Tibial artery (tissue), 4 donors: ENCODE data around the gene THSD4.
A peak's percentile ranks its signal among the peaks of the same experiment; 100 is the strongest.

ENCODE experiments used
- DNase-seq, 2 donors: peaks; one replicate each; pipeline ENCODE4 v3.0.0-alpha.2; 2019
- H3K27ac ChIP-seq, 2 donors: fragments of 200-600 bp; sonication (generic) in 1 of 2; 1 replicate in 1 of 2; 2 replicates in 1 of 2; pipeline ENCODE4 v1.5.1; 2018 to 2019; ENCODE audit warnings: mild to moderate bottlenecking in 1 of 2
- H3K27me3 ChIP-seq, 2 donors: fragments of 200-600 bp; sonication (generic) in 1 of 2; one replicate each; pipeline versions ENCODE4 v1.5.1 to v1.6.0; 2016 to 2019
- H3K36me3 ChIP-seq, 3 donors: fragments of 200-600 bp; sonication (generic) in 2 of 3; one replicate each; pipeline ENCODE4 v1.5.1; 2016 to 2019; ENCODE audit warnings: mild to moderate bottlenecking in 2 of 3
- H3K4me1 ChIP-seq, 4 donors: fragments of 200-600 bp; sonication (generic) in 2 of 4; 1 replicate in 3 of 4; 2 replicates in 1 of 4; pipeline ENCODE4 v1.5.1; 2016 to 2019
- H3K4me3 ChIP-seq, 2 donors: fragments of 200-600 bp; sonication (generic) in 1 of 2; 1 replicate in 1 of 2; 2 replicates in 1 of 2; pipeline ENCODE4 v1.5.1; 2018 to 2019; ENCODE audit warnings: mild to moderate bottlenecking in 2 of 2
- H3K9me3 ChIP-seq, 3 donors: fragments of 200-600 bp; sonication (generic) in 1 of 3; one replicate each; pipeline ENCODE4 v1.5.1; 2016 to 2019
- intact Hi-C: fragments of 100-400 bp; cut with DNase I; formaldehyde crosslinking; loops from one replicate; pipeline ENCODE4 v1.15.0; 2023; ENCODE audit warnings: low total_unique reads
- TF ChIP-seq, protein P1 (sequence below), 2 experiments: fragments of 200-600 bp in 1 of 2; fragments of 450-650 bp in 1 of 2; IDR thresholded peaks; one replicate each; pipeline ENCODE4 v1.5.1; 2017 to 2019; ENCODE audit warnings: antibody characterized with exemption in 2 of 2, mild to moderate bottlenecking in 1 of 2, moderate library complexity in 1 of 2

Gene THSD4

GRCh38 chr15:71687902-71688508, 572.7 kb downstream of the THSD4 start:
- H3K4me3 ChIP-seq, result no peak overlapping the region
- no peaks in the 10 kb centered on the region for H3K36me3 ChIP-seq
- TF ChIP-seq, protein P1, sequence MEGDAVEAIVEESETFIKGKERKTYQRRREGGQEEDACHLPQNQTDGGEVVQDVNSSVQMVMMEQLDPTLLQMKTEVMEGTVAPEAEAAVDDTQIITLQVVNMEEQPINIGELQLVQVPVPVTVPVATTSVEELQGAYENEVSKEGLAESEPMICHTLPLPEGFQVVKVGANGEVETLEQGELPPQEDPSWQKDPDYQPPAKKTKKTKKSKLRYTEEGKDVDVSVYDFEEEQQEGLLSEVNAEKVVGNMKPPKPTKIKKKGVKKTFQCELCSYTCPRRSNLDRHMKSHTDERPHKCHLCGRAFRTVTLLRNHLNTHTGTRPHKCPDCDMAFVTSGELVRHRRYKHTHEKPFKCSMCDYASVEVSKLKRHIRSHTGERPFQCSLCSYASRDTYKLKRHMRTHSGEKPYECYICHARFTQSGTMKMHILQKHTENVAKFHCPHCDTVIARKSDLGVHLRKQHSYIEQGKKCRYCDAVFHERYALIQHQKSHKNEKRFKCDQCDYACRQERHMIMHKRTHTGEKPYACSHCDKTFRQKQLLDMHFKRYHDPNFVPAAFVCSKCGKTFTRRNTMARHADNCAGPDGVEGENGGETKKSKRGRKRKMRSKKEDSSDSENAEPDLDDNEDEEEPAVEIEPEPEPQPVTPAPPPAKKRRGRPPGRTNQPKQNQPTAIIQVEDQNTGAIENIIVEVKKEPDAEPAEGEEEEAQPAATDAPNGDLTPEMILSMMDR (IDR thresholded peaks at IDR 0.05), result no peak
- H3K9me3 ChIP-seq, result no peaks in the 10 kb centered on the region
- H3K27ac ChIP-seq, result no peak overlapping the region
- H3K27me3 ChIP-seq, result no peaks in the 10 kb centered on the region
- intact Hi-C loops, result no loop called here
- H3K4me1 ChIP-seq, result peaks cover 0 to 20% (median 18%) of the 10 kb centered on the region in 4 donors
- no peak for DNase-seq

DNA sequence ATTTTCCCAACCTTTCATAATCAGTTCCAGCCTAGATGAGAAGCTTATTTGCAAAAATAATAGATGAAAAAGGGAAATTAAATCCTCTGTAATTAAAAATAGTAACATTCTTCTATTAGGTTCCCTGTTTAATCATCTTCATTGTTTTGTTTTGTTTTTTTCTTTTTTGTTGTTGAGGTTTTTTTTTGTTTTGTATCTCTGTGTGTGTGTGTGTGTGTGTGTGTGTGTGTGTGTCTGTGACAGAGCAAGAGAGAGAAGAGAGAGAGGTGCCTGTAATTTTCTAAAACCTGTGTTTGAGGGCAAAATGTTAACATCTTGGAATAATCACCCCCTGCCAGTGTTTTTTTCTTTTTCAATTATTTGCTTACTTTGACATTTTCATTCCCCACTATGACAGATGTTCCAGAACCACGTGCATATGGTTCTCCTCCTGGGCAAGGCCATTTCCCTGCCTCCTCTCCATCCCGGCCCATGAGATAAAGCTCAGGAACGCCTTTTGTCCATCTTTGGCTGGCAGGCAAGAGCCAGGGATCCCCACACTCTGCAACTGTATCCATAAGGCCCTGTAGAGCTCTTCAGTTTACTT, 573.3 kb downstream of the THSD4 start:
- no peaks in the 10 kb centered on the region for H3K36me3 ChIP-seq
- no peaks in the 10 kb centered on the region for H3K27me3 ChIP-seq
- TF ChIP-seq, protein P1 (IDR thresholded peaks at IDR 0.05), result no peak
- H3K9me3 ChIP-seq, result no peaks in the 10 kb centered on the region
- no peak overlapping the region for H3K27ac ChIP-seq
- peaks cover 0 to 20% (median 18%) of the 10 kb centered on the region in 4 donors for H3K4me1 ChIP-seq
- DNase-seq, result no peak
- H3K4me3 ChIP-seq, result no peak overlapping the region
- intact Hi-C loops, result no loop called here

DNA sequence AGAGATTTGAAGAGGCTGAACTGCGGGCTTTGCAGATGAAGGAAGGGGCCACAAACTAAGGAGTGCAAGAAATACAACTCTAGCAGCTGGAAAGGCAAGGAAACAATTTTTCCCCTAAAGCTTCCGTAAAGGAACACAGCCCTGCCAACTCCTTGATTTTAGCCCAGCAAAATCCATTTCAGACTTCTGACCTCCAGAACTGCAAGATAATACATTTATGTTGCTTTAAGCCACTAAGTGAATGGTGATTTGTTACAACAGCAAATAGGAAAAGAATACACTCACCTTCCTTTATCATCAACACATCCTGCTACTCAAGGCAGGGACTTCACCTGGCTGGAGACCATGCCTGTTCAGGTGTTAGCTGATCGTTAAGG, 575.8 kb downstream of the THSD4 start:
- H3K9me3 ChIP-seq, result no peaks in the 10 kb centered on the region
- H3K36me3 ChIP-seq, result no peaks in the 10 kb centered on the region
- H3K27me3 ChIP-seq, result no peaks in the 10 kb centered on the region
- H3K4me1 ChIP-seq, result peaks cover 0 to 20% (median 18%) of the 10 kb centered on the region in 4 donors
- no peak overlapping the region for H3K27ac ChIP-seq
- H3K4me3 ChIP-seq, result no peak overlapping the region
- TF ChIP-seq, protein P1 (IDR thresholded peaks at IDR 0.05), result no peak
- intact Hi-C loops, result no loop called here
- no peak for DNase-seq

DNA sequence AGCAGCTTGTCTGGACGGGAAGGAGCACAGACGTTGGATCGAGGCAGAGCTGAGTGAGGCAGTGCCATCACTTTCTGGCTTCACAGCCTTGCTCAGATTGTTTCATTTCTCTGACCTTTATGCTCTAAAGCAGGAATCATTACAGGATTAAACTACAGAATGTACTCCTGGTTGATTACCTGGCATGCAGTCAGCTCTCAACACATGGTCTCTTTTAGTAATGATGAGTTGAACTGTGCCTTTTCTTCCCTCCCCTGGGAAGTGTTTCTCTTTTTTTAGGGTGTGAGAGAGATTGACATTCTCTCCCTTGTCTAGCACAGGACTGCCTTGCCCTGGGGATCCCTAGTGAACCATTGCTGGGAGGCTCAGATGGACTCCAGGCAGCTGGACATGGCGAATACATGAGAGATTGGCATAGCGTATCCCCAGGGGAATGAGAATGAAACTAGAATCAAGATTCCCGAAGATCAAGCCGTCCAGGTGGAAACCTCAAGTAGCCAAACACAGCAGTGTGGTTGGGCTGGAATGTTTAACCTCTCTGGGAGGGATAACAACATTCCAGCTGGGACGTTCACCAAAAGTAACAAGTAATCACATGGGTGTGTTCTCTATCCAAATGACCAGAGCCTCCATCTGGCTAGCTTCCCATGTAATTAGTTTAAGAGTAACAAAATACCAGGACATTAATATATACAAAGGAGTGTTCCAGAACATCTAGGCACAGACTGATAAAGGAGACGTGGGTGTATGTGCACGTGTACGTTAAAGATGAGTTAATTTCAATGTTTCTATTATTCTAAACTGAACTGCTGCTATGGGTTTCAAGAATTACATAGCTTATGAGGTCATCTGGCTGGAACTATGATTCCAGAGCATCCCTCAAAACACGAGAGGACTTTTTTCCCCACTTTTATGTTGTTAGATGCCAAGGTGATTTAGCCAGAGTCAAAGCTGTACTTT, 576.5 kb downstream of the THSD4 start:
- Histone ChIP-seq H3K4me3 (peak overlapping the region in 1 of 2 donors; percentile 23), H3K27ac (peak overlapping the region; percentile 16 to 43), H3K9me3 (no peaks in the 10 kb centered on the region), H3K27me3 (no peaks in the 10 kb centered on the region), H3K36me3 (no peaks in the 10 kb centered on the region), H3K4me1 (peaks cover 0 to 20% (median 18%) of the 10 kb centered on the region in 4 donors)
- TF ChIP-seq, protein P1 (IDR thresholded peaks at IDR 0.05), result no peak
- intact Hi-C loops, result no loop called here
- peak in 1 of 2 donors; percentile 21 for DNase-seq

- Histone ChIP-seq H3K27me3 (no peaks in the 10 kb centered on the region), H3K9me3 (no peaks in the 10 kb centered on the region), H3K27ac (no peak overlapping the region), H3K4me1 (peaks cover 0 to 5% (median 4%) of the 10 kb centered on the region in 4 donors), H3K36me3 (no peaks in the 10 kb centered on the region), H3K4me3 (no peak overlapping the region)
- intact Hi-C loops, result no loop called here
- no peak for DNase-seq
- TF ChIP-seq, protein P1 (IDR thresholded peaks at IDR 0.05), result no peak
Observed at GRCh38 chr15:71697236-71697635, 582.0 kb downstream of the THSD4 start.
